Measurements from ENCODE around the gene MAST1. TPM values are rescaled to one million over a fixed set of nuclear protein-coding genes. Genes with fewer than 3 reads are reported as not detected.

The MAST1 gene
- total and polyA plus RNA-seq, 2 experiments from 2014 or later = 13.9 to 19.9 TPM

DNA sequence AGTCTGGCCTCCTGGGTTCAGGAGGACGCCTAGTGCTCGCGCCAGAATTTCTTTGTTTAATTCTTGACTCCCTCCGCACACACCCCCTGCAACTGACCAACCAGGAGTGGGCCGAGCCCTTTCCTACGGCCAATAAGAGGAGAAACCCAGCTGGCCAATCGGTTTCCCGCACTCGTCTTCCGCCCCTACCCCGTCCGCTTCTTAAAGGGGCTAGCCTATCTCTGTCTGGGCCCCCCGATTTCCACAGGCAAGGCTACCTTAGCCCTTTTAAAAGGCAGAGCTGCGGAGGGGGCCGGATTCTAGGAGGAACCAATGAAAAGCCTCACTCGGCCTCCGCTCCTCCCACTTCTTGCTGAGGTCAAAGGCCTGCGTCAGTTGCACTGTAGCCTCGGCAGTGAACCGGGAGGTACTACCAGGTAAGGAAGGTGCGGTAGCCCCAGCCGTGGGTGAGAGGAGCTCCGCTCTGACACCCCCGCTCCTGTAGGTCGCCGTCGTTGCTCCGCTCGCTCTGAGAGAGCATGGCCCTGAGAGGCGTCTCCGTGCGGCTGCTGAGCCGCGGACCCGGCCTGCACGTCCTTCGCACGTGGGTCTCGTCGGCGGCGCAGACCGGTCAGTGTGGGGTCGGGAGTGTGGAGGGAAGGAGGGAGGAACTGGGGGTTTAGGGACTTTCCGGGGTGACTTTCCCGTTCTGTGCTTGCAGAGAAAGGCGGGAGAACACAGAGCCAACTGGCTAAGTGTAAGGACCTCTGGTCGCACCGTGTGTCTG is 52.7 kb downstream of the MAST1 start, which contains the start of gene GCDH (continued):
- TF ChIP-seq EZH2 (IDR thresholded peaks at IDR 0.05; ENCODE audit: low read depth, unreplicated experiment) (no peak), REST (IDR thresholded peaks at IDR 0.05; ENCODE audit: unreplicated experiment) (no peak), JUNB (IDR thresholded peaks at IDR 0.05; ENCODE audit: unreplicated experiment) (no peak), ETS1 (IDR thresholded peaks at IDR 0.05) (0 out of 2 replicates have a peak, but pooled peaks have one; percentile 8), CREB1 (CRISPR knock-in tag; IDR thresholded peaks at IDR 0.05; ENCODE audit: low read depth) (peak; percentile 94), ZNF331 (CRISPR knock-in tag; IDR thresholded peaks at IDR 0.05; ENCODE audit: low read depth) (no peak), NANOG (IDR thresholded peaks at IDR 0.05; ENCODE audit: borderline replicate concordance) (no peak)
- TF ChIP-seq, protein P1, sequence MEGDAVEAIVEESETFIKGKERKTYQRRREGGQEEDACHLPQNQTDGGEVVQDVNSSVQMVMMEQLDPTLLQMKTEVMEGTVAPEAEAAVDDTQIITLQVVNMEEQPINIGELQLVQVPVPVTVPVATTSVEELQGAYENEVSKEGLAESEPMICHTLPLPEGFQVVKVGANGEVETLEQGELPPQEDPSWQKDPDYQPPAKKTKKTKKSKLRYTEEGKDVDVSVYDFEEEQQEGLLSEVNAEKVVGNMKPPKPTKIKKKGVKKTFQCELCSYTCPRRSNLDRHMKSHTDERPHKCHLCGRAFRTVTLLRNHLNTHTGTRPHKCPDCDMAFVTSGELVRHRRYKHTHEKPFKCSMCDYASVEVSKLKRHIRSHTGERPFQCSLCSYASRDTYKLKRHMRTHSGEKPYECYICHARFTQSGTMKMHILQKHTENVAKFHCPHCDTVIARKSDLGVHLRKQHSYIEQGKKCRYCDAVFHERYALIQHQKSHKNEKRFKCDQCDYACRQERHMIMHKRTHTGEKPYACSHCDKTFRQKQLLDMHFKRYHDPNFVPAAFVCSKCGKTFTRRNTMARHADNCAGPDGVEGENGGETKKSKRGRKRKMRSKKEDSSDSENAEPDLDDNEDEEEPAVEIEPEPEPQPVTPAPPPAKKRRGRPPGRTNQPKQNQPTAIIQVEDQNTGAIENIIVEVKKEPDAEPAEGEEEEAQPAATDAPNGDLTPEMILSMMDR (conservative IDR thresholded peaks at IDR 0.05; ENCODE audit: low read depth in 2 of 2) = no peak

DNA sequence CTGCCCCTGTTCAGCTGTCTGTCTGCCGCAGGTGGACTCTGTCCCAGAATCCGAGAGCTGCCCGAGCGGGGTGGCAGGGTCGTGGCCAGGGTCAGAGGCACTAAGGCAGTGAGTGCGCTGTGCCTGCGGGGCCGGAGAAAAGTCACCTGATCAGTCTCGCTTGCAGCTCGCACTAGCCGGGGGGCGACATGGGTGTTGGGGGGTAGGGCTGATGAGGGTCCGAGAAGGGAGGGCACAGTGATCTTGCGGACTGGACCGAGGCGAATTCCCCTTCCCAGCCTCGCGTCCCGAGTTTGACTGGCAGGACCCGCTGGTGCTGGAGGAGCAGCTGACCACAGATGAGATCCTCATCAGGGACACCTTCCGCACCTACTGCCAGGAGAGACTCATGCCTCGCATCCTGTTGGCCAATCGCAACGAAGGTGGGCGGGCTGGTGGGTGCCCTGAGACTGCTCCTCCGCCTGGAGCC is 53.3 kb downstream of the MAST1 start:
- peaks cover 26% of the 10 kb centered on the region for H3K27me3 Mint-ChIP-seq (ENCODE audit: insufficient read depth, low read depth, poor library complexity)
- H3K36me3 ChIP-seq (ENCODE audit: insufficient read depth) = peaks cover 10% of the 10 kb centered on the region
- no peak overlapping the region for H2AFZ ChIP-seq
- peaks cover 35% of the 10 kb centered on the region for H3K36me3 Mint-ChIP-seq (ENCODE audit: low read depth)
- peak; percentile 7; the same call in 2 of the 3 replicates for ATAC-seq
- peaks cover 9% of the 10 kb centered on the region for H3K27me3 ChIP-seq (ENCODE audit: insufficient read depth)
- H3K27ac Mint-ChIP-seq = peak overlapping the region; percentile 99
- H3K4me3 Mint-ChIP-seq = peak overlapping the region; percentile 100
- no peaks in the 10 kb centered on the region; the same call in 2 of the 3 replicates for H3K9me3 Mint-ChIP-seq
- no peaks in the 10 kb centered on the region for H3K9me2 ChIP-seq (ENCODE audit: insufficient read depth)
- H4K20me1 ChIP-seq (replicated peaks; ENCODE audit: insufficient read depth) = peaks cover 7% of the 10 kb centered on the region
- peak overlapping the region; percentile 64 for H3K4me3 ChIP-seq
- peaks cover 9% of the 10 kb centered on the region for H3F3A ChIP-seq (replicated peaks; ENCODE audit: low read depth)
- peaks cover 6% of the 10 kb centered on the region for H3K4me1 Mint-ChIP-seq
- peak; percentile 50 for DNase-seq (ENCODE audit: low spot score)
- TF ChIP-seq ETS1 (IDR thresholded peaks at IDR 0.05) (no peak), EZH2 (IDR thresholded peaks at IDR 0.05; ENCODE audit: low read depth, unreplicated experiment) (no peak), POLR2AphosphoS5 (IDR thresholded peaks at IDR 0.05; ENCODE audit: low read depth) (no peak), ZNF114 (CRISPR knock-in tag; IDR thresholded peaks at IDR 0.05) (no peak)
- peaks cover 15% of the 10 kb centered on the region for H3K79me2 ChIP-seq (replicated peaks; ENCODE audit: insufficient read depth)
- H3K4me1 ChIP-seq (ENCODE audit: insufficient read depth) = peaks cover 6% of the 10 kb centered on the region; the same call in 1 of the 2 replicates
- no peak overlapping the region for H3K27ac ChIP-seq (ENCODE audit: low read depth)
- peak overlapping the region; percentile 97 for H3K4me2 ChIP-seq

Data from GM23338 (cell line).